Measurements from ENCODE around the gene IDH3A.
A peak's percentile ranks its signal among the peaks of the same experiment; 100 is the strongest.

The IDH3A gene

GRCh38 chr15:78129751-78130287 lies 19.3 kb upstream of the IDH3A start:
- TF ChIP-seq, protein P1, sequence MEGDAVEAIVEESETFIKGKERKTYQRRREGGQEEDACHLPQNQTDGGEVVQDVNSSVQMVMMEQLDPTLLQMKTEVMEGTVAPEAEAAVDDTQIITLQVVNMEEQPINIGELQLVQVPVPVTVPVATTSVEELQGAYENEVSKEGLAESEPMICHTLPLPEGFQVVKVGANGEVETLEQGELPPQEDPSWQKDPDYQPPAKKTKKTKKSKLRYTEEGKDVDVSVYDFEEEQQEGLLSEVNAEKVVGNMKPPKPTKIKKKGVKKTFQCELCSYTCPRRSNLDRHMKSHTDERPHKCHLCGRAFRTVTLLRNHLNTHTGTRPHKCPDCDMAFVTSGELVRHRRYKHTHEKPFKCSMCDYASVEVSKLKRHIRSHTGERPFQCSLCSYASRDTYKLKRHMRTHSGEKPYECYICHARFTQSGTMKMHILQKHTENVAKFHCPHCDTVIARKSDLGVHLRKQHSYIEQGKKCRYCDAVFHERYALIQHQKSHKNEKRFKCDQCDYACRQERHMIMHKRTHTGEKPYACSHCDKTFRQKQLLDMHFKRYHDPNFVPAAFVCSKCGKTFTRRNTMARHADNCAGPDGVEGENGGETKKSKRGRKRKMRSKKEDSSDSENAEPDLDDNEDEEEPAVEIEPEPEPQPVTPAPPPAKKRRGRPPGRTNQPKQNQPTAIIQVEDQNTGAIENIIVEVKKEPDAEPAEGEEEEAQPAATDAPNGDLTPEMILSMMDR (conservative IDR thresholded peaks at IDR 0.05): no peak
- 0 out of 2 replicates have a peak overlapping the region, but pooled peaks have one; percentile 10 for H3K27ac ChIP-seq

DNA sequence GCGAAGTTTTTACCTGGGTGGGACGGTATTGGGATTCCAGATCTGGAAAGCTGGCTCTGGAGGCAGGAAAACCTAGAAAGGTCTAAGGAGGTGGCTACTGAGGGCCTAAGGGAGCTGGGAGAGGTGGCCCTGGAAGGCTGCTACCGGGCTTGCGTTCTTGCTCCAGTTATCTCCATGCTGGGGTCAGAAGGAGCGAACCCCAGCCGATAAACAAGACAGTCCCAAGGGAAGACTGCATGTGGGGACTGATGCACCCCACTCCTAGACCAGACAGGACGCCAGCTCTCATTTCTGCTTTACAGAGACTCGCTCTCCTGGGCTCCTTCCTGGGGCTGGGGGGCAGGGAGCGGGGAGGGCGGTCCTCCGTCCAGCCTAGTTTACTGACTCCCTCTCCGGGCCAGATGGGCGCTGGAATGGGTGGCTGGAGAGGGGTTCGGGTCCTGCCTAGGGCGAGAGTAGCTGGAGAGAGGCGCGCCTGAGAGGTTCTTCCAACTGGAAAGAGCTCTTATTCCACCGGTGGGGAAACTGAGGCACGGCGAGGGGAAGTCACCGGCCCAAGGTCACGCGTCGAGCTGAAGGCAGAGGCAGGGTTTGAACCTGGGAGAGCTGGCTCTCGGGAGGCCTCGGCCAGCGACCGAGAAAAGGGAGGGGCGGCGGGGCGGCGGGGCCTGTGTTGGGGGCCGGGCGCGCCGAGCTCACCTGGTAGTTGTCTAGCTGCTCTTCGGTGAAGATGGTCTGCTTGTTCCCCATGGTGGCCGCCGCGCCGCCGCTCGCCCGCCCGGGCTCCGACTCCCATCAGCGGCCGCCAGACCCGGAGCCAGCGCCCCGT lies 18.5 kb upstream of the IDH3A start:
- TF ChIP-seq, protein P1 (conservative IDR thresholded peaks at IDR 0.05): no peak
- H3K27ac ChIP-seq: peak overlapping the region; percentile 82

- H3K27ac ChIP-seq: peak within 1 kb of the TSS; percentile 82
- TF ChIP-seq, protein P1 (conservative IDR thresholded peaks at IDR 0.05): peak; percentile 96
Measured at GRCh38 chr15:78131295-78132061, 17.7 kb upstream of the IDH3A start, which contains the start of gene CIB2. Gene CIB2 (minus strand): TSS chr15:78131445. CDS start chr15:78131215, 230 bp downstream.

- H3K27ac ChIP-seq: no peak overlapping the region
Measured at GRCh38 chr15:78133801-78134200, 15.4 kb upstream of the IDH3A start.

DNA sequence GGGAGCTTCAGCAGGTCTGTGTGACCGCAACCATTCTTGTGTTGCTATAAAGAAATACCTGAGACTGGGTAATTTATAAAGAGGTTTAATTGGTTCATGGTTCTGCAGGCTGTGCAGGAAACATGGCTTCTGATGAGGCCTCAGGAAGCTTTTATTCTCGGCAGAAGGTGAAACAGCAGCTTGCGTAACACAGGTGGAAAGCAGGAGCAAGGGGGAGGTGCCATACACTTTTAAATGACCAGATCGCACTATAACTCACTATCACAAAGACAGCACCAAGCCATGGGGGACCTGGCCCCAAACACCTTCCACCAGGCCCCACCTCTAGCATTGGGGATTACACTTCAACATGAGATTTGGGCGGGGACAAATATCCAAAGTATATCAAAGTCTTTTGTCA lies 9.6 kb upstream of the IDH3A start:
- TF ChIP-seq, protein P1 (conservative IDR thresholded peaks at IDR 0.05): no peak
- H3K27ac ChIP-seq: peak overlapping the region; percentile 48

More at GRCh38 chr15:78133801-78134200, 15.4 kb upstream of the IDH3A start:
- TF ChIP-seq, protein P1 (conservative IDR thresholded peaks at IDR 0.05): no peak

DNA sequence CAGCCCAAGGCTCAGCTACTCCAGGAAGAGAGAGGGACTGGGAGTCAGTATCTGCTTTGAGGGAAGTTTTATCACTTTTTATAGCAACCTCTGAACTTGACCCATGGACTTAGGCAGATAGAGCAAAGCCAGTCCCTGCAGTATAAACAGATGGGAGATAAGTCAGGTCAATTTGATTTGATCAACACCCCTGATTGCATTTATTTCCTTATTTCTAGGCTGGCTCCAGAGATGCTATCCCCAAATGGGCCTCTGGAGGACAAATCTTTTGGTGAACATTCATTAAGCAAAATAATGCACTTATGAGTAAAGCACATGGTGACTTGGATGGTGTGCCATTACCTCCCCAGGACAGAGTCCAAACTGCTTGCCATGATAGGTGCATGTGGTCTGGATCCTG lies 8.9 kb upstream of the IDH3A start:
- H3K27ac ChIP-seq: peak overlapping the region; percentile 48
- TF ChIP-seq, protein P1 (conservative IDR thresholded peaks at IDR 0.05): no peak; the same call in 1 of the 2 replicates

DNA sequence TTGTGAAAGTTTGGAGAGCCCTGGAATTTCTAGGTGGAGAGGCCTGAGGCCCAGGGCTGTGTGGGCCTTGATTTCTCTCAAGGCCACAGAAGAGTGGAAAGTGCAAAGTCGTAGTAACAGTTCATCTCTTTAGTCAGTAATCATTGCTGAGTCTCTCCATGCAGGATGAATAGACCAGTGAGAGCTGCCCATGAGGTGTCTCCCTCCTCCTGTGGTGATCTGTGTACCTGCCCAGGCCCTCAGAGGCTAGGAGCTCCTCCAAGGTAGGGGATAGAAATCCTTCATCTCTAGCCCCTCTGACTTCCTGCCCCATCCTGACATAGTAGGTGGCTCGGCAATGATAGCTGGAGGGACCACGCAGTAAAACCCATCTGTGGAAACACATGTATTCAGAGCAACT lies 6.8 kb upstream of the IDH3A start:
- TF ChIP-seq, protein P1 (conservative IDR thresholded peaks at IDR 0.05): no peak
- H3K27ac ChIP-seq: no peak overlapping the region
